Type B pancreatic cell (in vitro differentiated cells): ENCODE measurements around the gene ASGR1. TPM values are rescaled to one million over a fixed set of nuclear protein-coding genes. Genes with fewer than 3 reads are reported as not detected.

Source experiments
- DNase-seq: peaks from one replicate; pipeline ENCODE4 v3.0.0; 2021; ENCODE audit warnings: mixed read lengths; ENCODE audit not compliant: unreplicated experiment; ENCODE audit errors: extremely low spot score
- H3K27ac Mint-ChIP-seq: 2 replicates; pipeline ENCODE4 v1.8.0; 2021; ENCODE audit warnings: mild to moderate bottlenecking, mixed read lengths
- H3K27me3 Mint-ChIP-seq: 2 replicates; pipeline ENCODE4 v1.8.0; 2021; ENCODE audit warnings: mixed read lengths
- H3K36me3 Mint-ChIP-seq: 2 replicates; pipeline ENCODE4 v1.8.0; 2021; ENCODE audit warnings: mixed read lengths
- H3K4me1 Mint-ChIP-seq: one replicate; pipeline ENCODE4 v1.8.0; 2021; ENCODE audit warnings: mixed read lengths; ENCODE audit not compliant: unreplicated experiment
- H3K4me3 Mint-ChIP-seq: 2 replicates; pipeline ENCODE4 v1.8.0; 2021; ENCODE audit warnings: mild to moderate bottlenecking, mixed read lengths
- H3K9me3 Mint-ChIP-seq: 2 replicates; pipeline ENCODE4 v1.8.0; 2021; ENCODE audit warnings: mixed read lengths
- long read RNA-seq: library from polyadenylated mRNA; unstranded; transcript quantifications from one replicate; pipeline ENCODE4 v2.0.0, GENCODE V29; 2020
- total RNA-seq: library from RNA; stranded (reverse); gene quantifications from 2 replicates; pipeline ENCODE4 v1.2.1, GENCODE V29; 2021; ENCODE audit warnings: low replicate concordance
- TF ChIP-seq, protein P1 (sequence below): fragments of 200-600 bp; sonication (generic); conservative IDR thresholded peaks from 2 replicates; pipeline ENCODE4 v1.5.0; 2021; ENCODE audit warnings: antibody characterized with exemption, mild to moderate bottlenecking

ASGR1 gene, protein sequence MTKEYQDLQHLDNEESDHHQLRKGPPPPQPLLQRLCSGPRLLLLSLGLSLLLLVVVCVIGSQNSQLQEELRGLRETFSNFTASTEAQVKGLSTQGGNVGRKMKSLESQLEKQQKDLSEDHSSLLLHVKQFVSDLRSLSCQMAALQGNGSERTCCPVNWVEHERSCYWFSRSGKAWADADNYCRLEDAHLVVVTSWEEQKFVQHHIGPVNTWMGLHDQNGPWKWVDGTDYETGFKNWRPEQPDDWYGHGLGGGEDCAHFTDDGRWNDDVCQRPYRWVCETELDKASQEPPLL
- 7.5 and 9.7 TPM in 2 replicates for total RNA-seq
- long read RNA-seq, partial matches to known transcripts = 3 of 5 reads
- long read RNA-seq, other reads (novel, unspliced or antisense) = 0 of 5 reads

DNA sequence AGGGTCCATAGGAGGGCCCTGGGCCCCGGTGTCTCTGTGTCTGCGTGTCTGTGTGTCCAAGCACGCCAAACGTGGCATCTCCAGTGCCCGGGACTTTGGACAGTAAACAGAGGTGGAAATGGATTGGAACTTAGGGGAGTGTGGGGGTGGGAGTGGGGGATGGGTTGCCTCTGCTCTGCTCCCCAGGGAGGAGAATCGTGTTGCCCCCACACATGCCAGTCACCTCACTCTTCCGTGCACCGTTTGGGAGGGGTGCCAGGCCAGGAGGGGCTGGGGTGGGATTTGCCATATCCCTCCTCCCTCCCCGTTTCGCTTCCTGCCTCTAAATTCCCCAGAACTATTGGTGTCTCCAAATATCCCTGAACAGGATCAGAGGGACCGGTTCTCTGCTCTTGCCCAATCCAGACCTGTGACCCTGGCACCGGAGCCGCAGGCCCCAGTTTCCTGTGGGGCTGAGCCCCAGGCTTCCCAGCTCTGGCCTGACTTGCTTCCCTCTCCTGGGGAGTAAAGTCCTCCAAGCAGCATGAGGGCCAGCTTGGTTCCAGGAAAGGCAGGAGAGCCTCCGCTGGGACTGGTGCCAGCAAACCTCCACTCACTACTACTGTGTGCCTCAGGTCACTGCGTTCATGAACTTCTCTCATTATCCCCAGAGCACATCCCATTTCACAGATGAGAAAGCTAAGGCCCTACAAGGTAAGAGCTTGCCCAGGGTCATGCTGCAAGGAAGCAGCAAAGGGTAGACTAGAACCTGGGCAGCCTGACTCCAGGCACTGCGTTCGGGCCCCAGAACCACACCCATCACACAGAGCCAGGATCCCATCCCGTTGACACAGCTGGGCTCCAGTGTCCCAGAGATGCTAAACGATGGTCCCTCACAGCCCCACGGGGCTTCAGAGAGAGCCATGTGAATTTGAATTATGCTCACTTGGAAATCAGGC, at the start of gene ASGR1:
Gene ASGR1, minus strand, starts transcription at position 54 of the 938 bp plus-strand sequence. CDS start 807 bp downstream, outside the sequence.
- Mint-ChIP-seq H3K27ac (no peak within 1 kb of the TSS), H3K36me3 (no peaks in the 10 kb centered on the region), H3K4me3 (peak within 1 kb of the TSS; percentile 44), H3K27me3 (no peaks in the 10 kb centered on the region), H3K9me3 (no peaks in the 10 kb centered on the region), H3K4me1 (peaks cover 5% of the 10 kb centered on the region)
- TF ChIP-seq, protein P1, sequence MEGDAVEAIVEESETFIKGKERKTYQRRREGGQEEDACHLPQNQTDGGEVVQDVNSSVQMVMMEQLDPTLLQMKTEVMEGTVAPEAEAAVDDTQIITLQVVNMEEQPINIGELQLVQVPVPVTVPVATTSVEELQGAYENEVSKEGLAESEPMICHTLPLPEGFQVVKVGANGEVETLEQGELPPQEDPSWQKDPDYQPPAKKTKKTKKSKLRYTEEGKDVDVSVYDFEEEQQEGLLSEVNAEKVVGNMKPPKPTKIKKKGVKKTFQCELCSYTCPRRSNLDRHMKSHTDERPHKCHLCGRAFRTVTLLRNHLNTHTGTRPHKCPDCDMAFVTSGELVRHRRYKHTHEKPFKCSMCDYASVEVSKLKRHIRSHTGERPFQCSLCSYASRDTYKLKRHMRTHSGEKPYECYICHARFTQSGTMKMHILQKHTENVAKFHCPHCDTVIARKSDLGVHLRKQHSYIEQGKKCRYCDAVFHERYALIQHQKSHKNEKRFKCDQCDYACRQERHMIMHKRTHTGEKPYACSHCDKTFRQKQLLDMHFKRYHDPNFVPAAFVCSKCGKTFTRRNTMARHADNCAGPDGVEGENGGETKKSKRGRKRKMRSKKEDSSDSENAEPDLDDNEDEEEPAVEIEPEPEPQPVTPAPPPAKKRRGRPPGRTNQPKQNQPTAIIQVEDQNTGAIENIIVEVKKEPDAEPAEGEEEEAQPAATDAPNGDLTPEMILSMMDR = no peak
- DNase-seq = no peak

DNA sequence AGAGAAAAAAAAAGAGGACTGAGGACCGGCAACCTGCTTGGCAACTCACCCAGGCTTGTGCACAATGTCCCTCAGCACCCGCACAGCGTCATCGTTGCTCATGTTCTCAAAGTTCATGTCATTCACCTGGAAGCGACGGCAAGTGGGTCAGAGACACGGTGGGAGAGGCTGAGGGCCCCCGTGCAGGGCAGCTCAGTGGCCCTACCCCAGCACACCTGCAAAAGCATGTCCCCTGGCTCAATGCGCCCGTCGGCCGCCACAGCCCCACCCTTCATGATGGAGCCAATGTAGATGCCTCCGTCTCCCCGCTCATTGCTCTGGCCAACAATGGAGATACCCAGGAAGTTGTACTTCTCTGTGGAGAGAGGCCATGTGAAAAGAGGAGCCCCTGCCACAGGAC, 49.8 kb upstream of the ASGR1 start:
- Mint-ChIP-seq H3K4me1 (peaks cover 17% of the 10 kb centered on the region), H3K36me3 (peaks cover 22% of the 10 kb centered on the region), H3K9me3 (no peaks in the 10 kb centered on the region), H3K4me3 (no peak overlapping the region), H3K27me3 (no peaks in the 10 kb centered on the region), H3K27ac (no peak overlapping the region)
- no peak for DNase-seq
- TF ChIP-seq, protein P1 = no peak

DNA sequence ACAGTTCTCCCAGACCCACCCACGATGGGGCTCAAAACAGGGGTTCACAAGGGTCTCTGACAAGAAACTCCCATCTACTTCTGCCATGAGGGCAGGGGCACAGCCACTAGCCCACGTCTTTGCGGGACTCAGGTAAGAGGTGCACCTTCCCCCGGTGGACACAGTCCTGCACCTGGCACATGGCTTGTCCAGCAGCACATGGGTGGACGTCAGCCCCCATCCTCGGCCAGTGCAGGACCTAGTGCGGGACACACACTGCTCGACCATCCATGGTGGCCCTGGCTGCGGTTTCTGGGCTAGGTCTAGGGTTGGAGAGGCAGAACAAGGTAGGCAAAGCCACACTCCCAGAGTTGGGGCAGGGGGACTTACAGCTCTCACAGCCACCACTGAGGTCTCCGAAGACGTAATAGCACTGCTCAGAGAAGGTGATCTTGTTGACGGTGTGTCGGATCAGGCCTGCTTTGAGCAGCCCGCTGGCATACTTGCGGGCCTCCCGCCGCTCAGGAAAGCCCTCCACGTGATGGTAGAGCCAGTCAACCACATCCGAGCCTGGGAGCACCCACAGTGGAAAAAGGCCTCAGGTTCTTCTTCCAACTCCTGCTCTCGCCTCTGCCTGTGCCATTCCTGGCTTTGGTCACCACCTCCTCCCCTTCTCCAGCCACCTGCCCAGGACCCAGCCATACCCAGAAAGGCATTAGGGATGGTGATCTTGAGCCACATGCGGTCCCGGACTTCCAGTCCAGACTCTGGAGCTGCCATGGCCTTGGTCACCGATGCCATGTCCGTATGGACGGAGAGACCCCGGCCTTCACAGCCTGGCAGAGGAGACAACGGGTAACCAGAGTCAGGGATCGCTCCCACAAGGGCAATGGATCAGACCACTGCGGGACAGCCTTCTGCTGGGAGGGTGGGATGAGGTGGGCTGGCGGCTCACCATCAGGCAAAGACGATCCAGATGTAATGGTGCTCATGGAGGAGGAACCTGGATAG, 47.8 kb upstream of the ASGR1 start:
- Mint-ChIP-seq H3K27me3 (no peaks in the 10 kb centered on the region), H3K27ac (no peak overlapping the region), H3K4me3 (no peak overlapping the region), H3K4me1 (peaks cover 2% of the 10 kb centered on the region), H3K9me3 (no peaks in the 10 kb centered on the region), H3K36me3 (peaks cover 25% of the 10 kb centered on the region)
- TF ChIP-seq, protein P1 = no peak
- no peak for DNase-seq

DNA sequence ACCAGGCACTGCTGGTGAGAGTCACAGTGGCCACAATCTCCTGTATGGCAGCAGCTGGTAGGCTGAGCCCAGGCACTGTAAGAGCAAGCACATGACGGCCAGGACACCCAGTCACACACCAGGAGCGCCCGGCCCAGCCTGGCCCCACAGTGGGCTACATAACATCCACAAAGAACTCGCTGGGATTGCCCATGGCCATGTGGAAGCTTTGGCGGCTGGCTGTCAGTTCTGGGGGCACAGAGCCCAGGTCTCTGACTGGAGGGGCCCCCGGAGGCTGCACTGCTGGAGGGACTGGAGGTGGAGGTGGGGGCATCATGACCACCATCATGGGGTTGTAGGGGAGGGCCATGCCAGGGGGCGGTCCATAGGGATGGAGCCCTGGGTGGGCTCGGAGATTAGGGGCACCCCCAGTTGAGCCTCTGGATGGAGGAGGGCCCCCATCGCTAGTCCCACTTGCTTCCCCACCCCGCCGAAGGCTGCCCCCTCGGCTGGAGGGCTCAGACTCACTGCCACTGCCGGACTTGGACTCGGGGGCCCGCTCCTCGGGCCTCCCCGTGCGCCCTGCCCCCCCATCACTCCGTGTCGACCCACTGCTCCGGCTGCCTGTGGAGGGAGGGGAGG, 46.7 kb upstream of the ASGR1 start:
- no peaks in the 10 kb centered on the region for H3K9me3 Mint-ChIP-seq
- peaks cover 7% of the 10 kb centered on the region for H3K4me1 Mint-ChIP-seq
- H3K4me3 Mint-ChIP-seq = no peak overlapping the region
- TF ChIP-seq, protein P1 = no peak
- no peak overlapping the region for H3K27ac Mint-ChIP-seq
- H3K36me3 Mint-ChIP-seq = peaks cover 21% of the 10 kb centered on the region
- no peak for DNase-seq
- no peaks in the 10 kb centered on the region for H3K27me3 Mint-ChIP-seq
